Upper lobe of left lung (tissue), 6 donors: Measurements from ENCODE around the gene ISLR. TPM values are rescaled to one million over a fixed set of nuclear protein-coding genes. Genes with fewer than 3 reads are reported as not detected.

Experiments
- ATAC-seq, 2 donors: fragments of 200-7000 bp; cut with Tn5 transposase; one replicate each; pipeline ENCODE4 v1.9.1; 2022; ENCODE audit warnings: mild to moderate bottlenecking in 2 of 2, moderate library complexity in 2 of 2; ENCODE audit not compliant: low FRiP score in 2 of 2
- DNase-seq, 2 donors: peaks; one replicate each; pipeline ENCODE4 v3.0.0-alpha.2; 2019 to 2020
- H3K27ac ChIP-seq, 4 donors: fragments of 200-600 bp; sonication (generic); one replicate each; pipeline ENCODE4 v1.5.1; 2016 to 2019
- H3K27me3 ChIP-seq, 4 donors: fragments of 200-600 bp; sonication (generic); one replicate each; pipeline ENCODE4 v1.5.1; 2017 to 2019
- H3K36me3 ChIP-seq, 4 donors: fragments of 200-600 bp; sonication (generic); one replicate each; pipeline ENCODE4 v1.5.1; 2016 to 2019
- H3K4me1 ChIP-seq, 4 donors: fragments of 200-600 bp; sonication (generic); one replicate each; pipeline ENCODE4 v1.5.1; 2018 to 2019
- H3K4me3 ChIP-seq, 4 donors: fragments of 200-600 bp; sonication (generic); one replicate each; pipeline ENCODE4 v1.5.1; 2017 to 2019; ENCODE audit warnings: mild to moderate bottlenecking in 2 of 4, moderate library complexity in 1 of 4
- H3K9me3 ChIP-seq, 4 donors: fragments of 200-600 bp; sonication (generic); one replicate each; pipeline ENCODE4 v1.5.1; 2018 to 2019
- CTCF ChIP-seq, 6 experiments: fragments of 450-650 bp in 4 of 6; fragments of 200-600 bp in 2 of 6; sonication (generic) in 2 of 6; IDR thresholded peaks; one replicate each; pipeline ENCODE4 v1.5.1; 2016 to 2019; ENCODE audit warnings: antibody characterized with exemption in 6 of 6
- EP300 ChIP-seq, 4 donors: sonication (generic); formaldehyde crosslinking; IDR thresholded peaks; one replicate each; pipeline ENCODE4 v1.5.1; 2017; ENCODE audit warnings: antibody characterized with exemption in 4 of 4, control low read depth in 2 of 4
- POLR2A ChIP-seq, 4 donors: fragments of 450-650 bp; IDR thresholded peaks; one replicate each; pipeline ENCODE4 v1.5.1; 2016 to 2017; ENCODE audit warnings: antibody characterized with exemption in 4 of 4, mild to moderate bottlenecking in 2 of 4
- POLR2AphosphoS5 ChIP-seq, 2 donors: sonication (generic); formaldehyde crosslinking; IDR thresholded peaks; one replicate each; pipeline ENCODE4 v1.5.1; 2017; ENCODE audit warnings: antibody characterized with exemption in 2 of 2
- WGBS, 2 donors: methylation state at CpG; one replicate each; pipeline ENCODE4 v1.1.5; 2017 to 2018; 5-methylcytosine and 5-hydroxymethylcytosine counted together
- total RNA-seq, 6 donors: library from RNA; depleted of rRNA in 4 of 6; stranded (reverse); fragments of >200 nt in 4 of 6; gene quantifications; one replicate each; pipeline versions ENCODE4 v1.1.0 to v1.2.1, GENCODE V29; 2016 to 2021
- donor health status: DM: no; HTN: no; CAD: no; lungs with moderate emphysema.
- donor health status: DM: no; HTN: yes; CAD: no; lungs with severe emphysema.

The ISLR gene
- total RNA-seq, 6 donors from 2014 or later: 11.5 to 48.4 (median 21.3) TPM

DNA sequence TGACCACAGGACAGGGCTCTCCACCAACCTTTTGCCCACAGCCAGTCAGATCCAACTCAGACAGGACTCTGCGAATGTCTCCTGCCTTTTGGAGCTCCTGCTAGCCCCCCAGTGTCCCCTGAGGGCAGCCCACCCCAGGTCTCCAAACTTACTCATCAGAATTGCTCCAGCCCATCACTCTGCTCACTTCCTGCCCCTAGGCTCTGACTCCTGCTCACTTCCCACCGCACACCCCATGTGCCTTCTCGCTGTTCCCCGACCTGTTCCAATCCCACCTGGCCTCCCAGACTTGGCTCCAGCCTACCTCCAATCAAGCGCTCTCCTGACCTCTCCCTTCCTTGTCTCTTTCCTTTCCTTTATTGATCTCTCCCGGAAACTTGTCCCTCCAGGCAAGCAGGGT, 35.0 kb downstream of the ISLR start:
- Histone ChIP-seq H3K4me1 (no peaks in the 10 kb centered on the region), H3K27ac (no peak overlapping the region), H3K36me3 (no peaks in the 10 kb centered on the region), H3K4me3 (no peak overlapping the region), H3K9me3 (no peaks in the 10 kb centered on the region), H3K27me3 (no peaks in the 10 kb centered on the region)
- no peak for DNase-seq
- WGBS, 2 donors: 74 to 87% methylated on average over 6 of the region's 6 CpGs
- TF ChIP-seq EP300 (IDR thresholded peaks at IDR 0.05): no peak
- no peak for TF ChIP-seq CTCF (IDR thresholded peaks at IDR 0.05)
- no peak for TF ChIP-seq POLR2A (IDR thresholded peaks at IDR 0.05)
- no peak for TF ChIP-seq POLR2AphosphoS5 (IDR thresholded peaks at IDR 0.05)
- no peak for ATAC-seq

- Histone ChIP-seq H3K36me3 (no peaks in the 10 kb centered on the region), H3K4me1 (no peaks in the 10 kb centered on the region), H3K4me3 (no peak overlapping the region), H3K27me3 (no peaks in the 10 kb centered on the region), H3K27ac (no peak overlapping the region), H3K9me3 (no peaks in the 10 kb centered on the region)
- WGBS, 2 donors: 58 to 60% methylated on average over 11 of the region's 11 CpGs
- TF ChIP-seq EP300 (IDR thresholded peaks at IDR 0.05) (no peak), CTCF (IDR thresholded peaks at IDR 0.05) (no peak), POLR2A (IDR thresholded peaks at IDR 0.05) (no peak), POLR2AphosphoS5 (IDR thresholded peaks at IDR 0.05) (no peak)
- ATAC-seq: no peak
- no peak for DNase-seq
Observed at GRCh38 chr15:74208901-74209559, 35.5 kb downstream of the ISLR start.

DNA sequence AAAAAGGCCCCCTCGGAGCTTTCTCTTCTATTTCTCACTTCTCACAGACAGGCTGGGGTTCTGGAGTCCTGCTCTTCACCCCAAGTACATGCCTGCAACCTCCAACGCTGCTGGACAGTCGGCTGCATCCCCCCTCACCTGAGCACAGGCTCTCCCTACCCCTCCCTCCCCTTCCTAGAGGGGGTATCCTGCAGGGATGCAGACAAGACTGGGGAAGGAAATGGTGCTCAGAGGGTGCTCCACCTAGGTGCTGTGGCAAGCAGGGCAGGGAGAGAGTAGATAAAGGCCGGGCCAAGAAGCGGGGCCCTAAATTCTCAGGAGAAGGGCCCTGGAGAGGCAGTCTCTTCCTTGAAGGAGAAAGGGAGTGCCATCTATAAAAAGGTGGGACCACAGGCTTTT, 36.0 kb downstream of the ISLR start:
- no peak overlapping the region for H3K4me3 ChIP-seq
- H3K27ac ChIP-seq: no peak overlapping the region
- TF ChIP-seq CTCF (IDR thresholded peaks at IDR 0.05) (no peak), POLR2AphosphoS5 (IDR thresholded peaks at IDR 0.05) (no peak), POLR2A (IDR thresholded peaks at IDR 0.05) (no peak), EP300 (IDR thresholded peaks at IDR 0.05) (no peak)
- H3K36me3 ChIP-seq: no peaks in the 10 kb centered on the region
- WGBS, 2 donors: 81 to 88% methylated on average over 3 to 5 of the region's 5 CpGs
- no peaks in the 10 kb centered on the region for H3K9me3 ChIP-seq
- H3K27me3 ChIP-seq: no peaks in the 10 kb centered on the region
- DNase-seq (no peak), ATAC-seq (no peak)
- H3K4me1 ChIP-seq: peaks cover 0 to 2% (median 0%) of the 10 kb centered on the region in 4 donors

DNA sequence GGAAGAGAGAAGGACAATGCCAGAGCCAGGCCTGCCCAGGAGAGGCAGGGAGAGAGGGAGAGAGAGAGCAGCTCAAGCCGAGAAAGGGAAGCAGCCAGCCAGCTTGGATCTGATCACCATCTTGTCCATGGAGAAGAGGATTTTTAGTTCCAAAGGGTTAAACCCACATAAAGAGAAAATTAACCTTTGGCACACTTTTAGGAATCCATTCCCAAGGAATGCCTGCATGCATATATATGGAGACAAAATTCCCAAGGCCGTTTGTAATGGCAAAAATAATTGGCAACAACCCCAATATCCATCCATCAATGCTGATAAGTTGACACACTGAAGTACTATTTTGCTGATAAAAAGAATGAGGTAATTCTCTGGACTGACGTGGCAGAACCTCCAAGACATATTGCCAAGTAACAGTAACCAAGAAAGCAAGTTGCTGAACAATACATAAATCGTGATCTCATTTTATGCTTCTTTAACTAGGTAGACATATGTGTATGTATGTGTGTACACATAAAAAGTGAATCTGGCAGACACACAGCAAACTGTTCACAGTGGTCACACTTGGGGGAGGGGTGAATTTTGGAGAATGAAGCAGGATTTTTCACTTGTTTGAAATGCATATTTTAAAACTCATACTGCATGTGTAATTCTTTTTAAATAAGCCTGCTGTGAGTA, 36.6 kb downstream of the ISLR start:
- WGBS, 2 donors: 36 to 44% methylated on average over 4 of the region's 4 CpGs
- ATAC-seq (peak in 1 of 2 donors; percentile 54), DNase-seq (no peak)
- no peaks in the 10 kb centered on the region for H3K9me3 ChIP-seq
- H3K4me3 ChIP-seq: no peak overlapping the region
- TF ChIP-seq POLR2A (IDR thresholded peaks at IDR 0.05) (no peak), CTCF (IDR thresholded peaks at IDR 0.05) (no peak)
- H3K27me3 ChIP-seq: no peaks in the 10 kb centered on the region
- H3K27ac ChIP-seq: no peak overlapping the region
- peaks cover 0 to 6% (median 2%) of the 10 kb centered on the region in 4 donors for H3K4me1 ChIP-seq
- H3K36me3 ChIP-seq: no peaks in the 10 kb centered on the region

GRCh38 chr15:74210729-74211128, 37.2 kb downstream of the ISLR start:
- no peak for DNase-seq
- Histone ChIP-seq H3K9me3 (no peaks in the 10 kb centered on the region), H3K4me1 (peaks cover 0 to 6% (median 2%) of the 10 kb centered on the region in 4 donors), H3K27me3 (no peaks in the 10 kb centered on the region), H3K27ac (no peak overlapping the region), H3K4me3 (no peak overlapping the region), H3K36me3 (no peaks in the 10 kb centered on the region)
- TF ChIP-seq POLR2AphosphoS5 (IDR thresholded peaks at IDR 0.05): no peak
- no peak for TF ChIP-seq EP300 (IDR thresholded peaks at IDR 0.05)
- no peak for TF ChIP-seq CTCF (IDR thresholded peaks at IDR 0.05)
- no peak for TF ChIP-seq POLR2A (IDR thresholded peaks at IDR 0.05)
- ATAC-seq: no peak
